ENCODE data around the gene AQP7.
"Not testable (repeated sequence)": the region's sequence is repeated elsewhere in the genome, so short reads cannot be mapped to it uniquely, and the experiment has no call there.

Gene AQP7

DNA sequence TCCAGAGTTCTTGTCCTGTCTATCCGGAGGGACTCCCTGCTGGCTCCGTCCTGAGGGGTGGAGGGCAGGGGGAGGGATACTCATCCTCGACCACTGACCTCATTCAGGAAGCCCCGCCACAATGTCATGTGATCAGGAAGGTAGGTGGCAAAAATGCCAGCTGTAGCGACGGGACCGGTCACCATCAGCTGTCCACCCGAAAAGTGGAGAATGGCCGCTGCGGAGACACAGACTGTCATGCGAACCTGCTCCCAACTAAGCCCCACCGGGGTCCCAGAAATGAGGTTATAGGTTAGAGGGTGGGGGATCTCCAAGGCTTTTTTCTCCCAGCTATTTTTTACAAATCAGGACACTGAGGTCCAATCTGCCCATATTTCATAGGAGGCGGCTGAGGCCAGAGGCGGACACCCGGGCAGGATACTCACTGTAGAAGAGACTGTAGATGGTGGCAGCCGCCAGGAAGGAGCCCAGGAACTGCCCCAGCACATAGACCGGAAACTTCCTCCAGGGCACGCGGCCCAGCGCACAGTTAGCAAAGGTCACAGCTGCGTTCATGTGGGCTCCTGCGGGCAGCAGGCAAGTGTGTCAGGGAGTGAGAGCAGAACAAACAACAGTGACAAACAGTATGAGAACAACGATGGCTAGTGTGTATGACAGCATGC, 16.3 kb downstream of the AQP7 start:
- H3K4me1 ChIP-seq (ENCODE audit: low read length); H4K20me1 ChIP-seq (ENCODE audit: insufficient read depth, low read length); H3F3A ChIP-seq (ENCODE audit: insufficient read depth, low read length); H3K9me2 ChIP-seq (replicated peaks; ENCODE audit: insufficient read depth, low read length); H2AFZ ChIP-seq (ENCODE audit: low read length); H3K36me3 ChIP-seq (replicated peaks; ENCODE audit: insufficient read depth, low read length); H3K4me3 ChIP-seq (ENCODE audit: low read length); H3K4me2 ChIP-seq (ENCODE audit: low read depth, low read length); H3K9me3 ChIP-seq (replicated peaks; ENCODE audit: insufficient read depth, low read length); H3K27me3 ChIP-seq (replicated peaks; ENCODE audit: insufficient read depth, low read length); DNase-seq; H3K79me2 ChIP-seq (ENCODE audit: low read length); H3K9ac ChIP-seq (ENCODE audit: low read length); H3K27ac ChIP-seq (ENCODE audit: low read length): not testable (repeated sequence)

DNA sequence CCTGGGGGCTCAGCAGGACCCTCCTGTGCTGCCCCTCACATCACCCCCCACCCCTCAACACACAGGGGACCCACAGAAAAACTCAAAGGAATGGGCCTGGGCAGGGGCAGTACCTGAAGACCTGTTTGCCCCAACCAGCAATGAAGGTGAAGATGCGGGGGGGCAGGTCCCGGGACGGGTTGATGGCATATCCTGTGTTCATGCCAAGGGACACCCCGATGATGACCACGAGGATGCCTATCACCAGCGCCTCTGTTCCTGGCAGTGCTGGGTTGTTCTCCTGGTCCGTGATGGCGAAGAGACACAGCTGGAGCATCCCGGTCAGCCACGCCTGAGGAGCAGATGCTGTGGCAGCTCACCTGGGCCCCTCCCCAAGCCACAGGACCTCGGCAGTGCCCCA, 16.8 kb downstream of the AQP7 start:
- not testable (repeated sequence) for H3F3A ChIP-seq (ENCODE audit: insufficient read depth, low read length); H3K27me3 ChIP-seq (replicated peaks; ENCODE audit: insufficient read depth, low read length); H3K9me2 ChIP-seq (replicated peaks; ENCODE audit: insufficient read depth, low read length); H3K4me1 ChIP-seq (ENCODE audit: low read length); H3K36me3 ChIP-seq (replicated peaks; ENCODE audit: insufficient read depth, low read length); H3K9me3 ChIP-seq (replicated peaks; ENCODE audit: insufficient read depth, low read length); H3K27ac ChIP-seq (ENCODE audit: low read length); H4K20me1 ChIP-seq (ENCODE audit: insufficient read depth, low read length); H2AFZ ChIP-seq (ENCODE audit: low read length); H3K4me3 ChIP-seq (ENCODE audit: low read length); H3K79me2 ChIP-seq (ENCODE audit: low read length); H3K9ac ChIP-seq (ENCODE audit: low read length); H3K4me2 ChIP-seq (ENCODE audit: low read depth, low read length); DNase-seq

DNA sequence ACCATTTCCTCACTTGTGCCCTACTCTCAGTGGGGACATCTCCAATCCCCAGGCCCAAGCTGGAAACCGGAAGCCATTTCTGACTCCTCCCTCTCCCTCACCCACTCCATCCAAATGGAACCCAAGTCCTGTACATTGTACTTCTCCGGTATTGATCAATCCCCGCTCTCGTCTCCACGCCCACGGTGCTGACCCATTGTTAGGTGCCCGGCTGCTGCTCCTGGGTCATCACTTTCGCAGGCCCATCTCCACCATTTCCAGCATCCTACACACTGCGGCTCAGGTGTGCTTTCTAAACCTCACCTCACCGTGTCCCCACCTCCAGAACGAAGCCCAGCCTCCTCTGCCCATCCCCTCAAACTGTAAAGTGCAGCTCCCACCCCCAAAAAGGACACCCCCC, 19.0 kb downstream of the AQP7 start:
- DNase-seq; H2AFZ ChIP-seq (ENCODE audit: low read length); H3F3A ChIP-seq (ENCODE audit: insufficient read depth, low read length); H3K36me3 ChIP-seq (replicated peaks; ENCODE audit: insufficient read depth, low read length); H3K27ac ChIP-seq (ENCODE audit: low read length); H3K9me2 ChIP-seq (replicated peaks; ENCODE audit: insufficient read depth, low read length); H3K9me3 ChIP-seq (replicated peaks; ENCODE audit: insufficient read depth, low read length); H3K4me3 ChIP-seq (ENCODE audit: low read length); H3K4me2 ChIP-seq (ENCODE audit: low read depth, low read length); H4K20me1 ChIP-seq (ENCODE audit: insufficient read depth, low read length); H3K4me1 ChIP-seq (ENCODE audit: low read length); H3K79me2 ChIP-seq (ENCODE audit: low read length); H3K27me3 ChIP-seq (replicated peaks; ENCODE audit: insufficient read depth, low read length); H3K9ac ChIP-seq (ENCODE audit: low read length): not testable (repeated sequence)

GRCh38 chr9:33382397-33382796, 20.0 kb downstream of the AQP7 start:
- H3K79me2 ChIP-seq (ENCODE audit: low read length); H3K36me3 ChIP-seq (replicated peaks; ENCODE audit: insufficient read depth, low read length); H3K27me3 ChIP-seq (replicated peaks; ENCODE audit: insufficient read depth, low read length); H3F3A ChIP-seq (ENCODE audit: insufficient read depth, low read length); H3K27ac ChIP-seq (ENCODE audit: low read length); H3K4me1 ChIP-seq (ENCODE audit: low read length); H4K20me1 ChIP-seq (ENCODE audit: insufficient read depth, low read length); H3K4me3 ChIP-seq (ENCODE audit: low read length); H3K4me2 ChIP-seq (ENCODE audit: low read depth, low read length); DNase-seq; H3K9me2 ChIP-seq (replicated peaks; ENCODE audit: insufficient read depth, low read length); H3K9me3 ChIP-seq (replicated peaks; ENCODE audit: insufficient read depth, low read length); H3K9ac ChIP-seq (ENCODE audit: low read length); H2AFZ ChIP-seq (ENCODE audit: low read length): not testable (repeated sequence)

DNA sequence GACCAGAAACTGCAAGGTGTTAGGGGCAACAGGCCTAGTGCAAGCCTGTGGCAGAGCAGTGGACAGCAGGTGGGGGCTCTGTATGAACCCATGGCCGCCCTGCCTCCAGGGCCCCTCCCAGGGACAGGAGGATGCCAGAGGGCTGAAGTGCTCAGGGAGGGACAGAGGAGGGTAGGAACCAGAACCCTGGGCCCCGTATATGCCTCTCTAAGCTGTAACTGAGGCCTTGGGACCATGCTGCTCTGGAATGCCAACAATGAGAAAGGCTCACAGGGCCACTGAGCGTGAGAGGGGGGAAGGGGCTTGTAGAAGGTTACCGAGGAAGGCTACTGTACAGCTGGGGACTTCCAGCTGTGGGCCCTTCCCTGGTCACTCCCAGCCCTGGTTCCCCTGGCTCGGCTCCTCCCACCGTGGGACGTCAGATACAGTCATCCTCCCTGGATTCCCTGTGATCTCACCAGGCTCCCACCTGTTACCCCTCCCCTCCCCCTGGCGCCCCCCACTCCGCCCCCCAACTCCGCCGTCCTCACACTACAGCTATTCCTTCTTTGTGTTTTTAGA, 21.1 kb downstream of the AQP7 start:
- no peak overlapping the region for H3K27ac ChIP-seq (ENCODE audit: low read length)
- H2AFZ ChIP-seq (ENCODE audit: low read length): no peak overlapping the region
- H3K4me1 ChIP-seq (ENCODE audit: low read length): no peaks in the 10 kb centered on the region
- H3F3A ChIP-seq (ENCODE audit: insufficient read depth, low read length): no peaks in the 10 kb centered on the region
- no peaks in the 10 kb centered on the region for H3K36me3 ChIP-seq (replicated peaks; ENCODE audit: insufficient read depth, low read length)
- no peaks in the 10 kb centered on the region for H3K79me2 ChIP-seq (ENCODE audit: low read length)
- no peak for DNase-seq
- no peak overlapping the region for H3K4me3 ChIP-seq (ENCODE audit: low read length)
- no peaks in the 10 kb centered on the region for H3K9me3 ChIP-seq (replicated peaks; ENCODE audit: insufficient read depth, low read length)
- H3K9ac ChIP-seq (ENCODE audit: low read length): no peak overlapping the region
- H3K4me2 ChIP-seq (ENCODE audit: low read depth, low read length): no peak overlapping the region
- no peaks in the 10 kb centered on the region for H3K27me3 ChIP-seq (replicated peaks; ENCODE audit: insufficient read depth, low read length)
- H4K20me1 ChIP-seq (ENCODE audit: insufficient read depth, low read length): no peaks in the 10 kb centered on the region
- H3K9me2 ChIP-seq (replicated peaks; ENCODE audit: insufficient read depth, low read length): no peaks in the 10 kb centered on the region
- TF ChIP-seq, protein P1, sequence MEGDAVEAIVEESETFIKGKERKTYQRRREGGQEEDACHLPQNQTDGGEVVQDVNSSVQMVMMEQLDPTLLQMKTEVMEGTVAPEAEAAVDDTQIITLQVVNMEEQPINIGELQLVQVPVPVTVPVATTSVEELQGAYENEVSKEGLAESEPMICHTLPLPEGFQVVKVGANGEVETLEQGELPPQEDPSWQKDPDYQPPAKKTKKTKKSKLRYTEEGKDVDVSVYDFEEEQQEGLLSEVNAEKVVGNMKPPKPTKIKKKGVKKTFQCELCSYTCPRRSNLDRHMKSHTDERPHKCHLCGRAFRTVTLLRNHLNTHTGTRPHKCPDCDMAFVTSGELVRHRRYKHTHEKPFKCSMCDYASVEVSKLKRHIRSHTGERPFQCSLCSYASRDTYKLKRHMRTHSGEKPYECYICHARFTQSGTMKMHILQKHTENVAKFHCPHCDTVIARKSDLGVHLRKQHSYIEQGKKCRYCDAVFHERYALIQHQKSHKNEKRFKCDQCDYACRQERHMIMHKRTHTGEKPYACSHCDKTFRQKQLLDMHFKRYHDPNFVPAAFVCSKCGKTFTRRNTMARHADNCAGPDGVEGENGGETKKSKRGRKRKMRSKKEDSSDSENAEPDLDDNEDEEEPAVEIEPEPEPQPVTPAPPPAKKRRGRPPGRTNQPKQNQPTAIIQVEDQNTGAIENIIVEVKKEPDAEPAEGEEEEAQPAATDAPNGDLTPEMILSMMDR (IDR thresholded peaks at IDR 0.05; ENCODE audit: low read length): no peak
- TF ChIP-seq EZH2 (optimal IDR thresholded peaks at IDR 0.05; ENCODE audit: low read depth, low read length) (no peak), EZH2phosphoT487 (IDR thresholded peaks at IDR 0.05; ENCODE audit: low read length) (no peak)
